Keratinocyte (primary cell): ENCODE measurements around the gene COG4.

Source experiments
- EZH2 ChIP-seq: IDR thresholded peaks from one replicate; pipeline ENCODE4 v1.6.1; 2012; ENCODE audit warnings: inconsistent platforms, mild to moderate bottlenecking, low read length, moderate library complexity
- TF ChIP-seq, protein P1 (sequence below), 3 experiments: IDR thresholded peaks in 1 of 3; conservative IDR thresholded peaks in 1 of 3; optimal IDR thresholded peaks in 1 of 3; 2 replicates in 2 of 3; 3 replicates in 1 of 3; pipeline versions ENCODE3 to v1.5.1; 2011; ENCODE audit warnings: low read length in 3 of 3, mild to moderate bottlenecking in 3 of 3, moderate library complexity in 2 of 3, control low read depth in 1 of 3, inconsistent platforms in 1 of 3; ENCODE audit not compliant: insufficient read depth in 2 of 3; ENCODE audit errors: extremely low read depth in 1 of 3

DNA sequence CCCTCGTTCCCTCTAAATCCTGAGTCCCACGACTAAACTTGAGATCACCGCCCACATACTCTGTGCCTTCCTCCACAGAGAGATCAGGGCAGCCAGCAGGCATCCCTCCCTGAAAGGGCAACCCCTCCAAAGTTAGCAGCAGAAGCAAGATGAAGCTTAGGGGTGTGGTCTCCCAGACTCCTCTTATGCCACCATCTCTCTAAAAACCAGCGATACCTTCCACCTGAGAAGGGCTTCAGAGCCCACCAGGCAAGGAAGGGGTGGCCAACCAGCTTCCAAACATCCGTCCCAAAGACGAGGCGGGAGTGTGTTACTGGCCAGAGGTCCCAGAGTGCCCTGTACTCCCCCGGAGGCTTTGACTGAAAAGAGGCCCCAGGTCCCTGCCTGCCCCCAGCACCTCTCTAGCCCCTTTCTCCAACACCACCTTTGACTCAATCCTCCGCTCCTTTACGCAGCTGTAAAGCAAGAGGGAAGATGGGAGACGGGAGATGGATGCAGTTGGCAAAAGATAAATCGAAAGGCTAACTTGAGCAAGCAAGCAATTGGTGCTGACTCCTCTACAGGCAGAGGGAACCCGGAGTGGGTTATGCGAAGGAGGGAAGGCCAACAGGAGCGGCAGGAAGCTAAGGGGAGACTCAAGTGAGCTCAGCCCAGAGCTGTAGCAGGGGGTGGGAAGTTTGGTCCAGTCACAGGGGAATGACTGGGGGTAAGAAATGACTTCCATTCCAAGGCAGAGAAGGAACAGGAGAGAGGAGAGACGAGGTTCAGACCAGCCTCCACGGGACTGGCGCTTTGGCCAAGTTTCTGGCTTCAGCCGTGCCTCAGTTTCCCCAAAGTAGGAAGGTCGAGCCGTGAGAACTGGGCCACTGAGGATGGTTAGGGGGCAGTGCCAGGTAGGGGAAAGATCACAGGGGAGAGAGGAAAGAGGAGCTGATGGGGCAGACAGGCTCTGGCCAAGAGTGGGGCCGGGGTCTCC lies 85.5 kb downstream of the COG4 start:
- TF ChIP-seq, protein P1, sequence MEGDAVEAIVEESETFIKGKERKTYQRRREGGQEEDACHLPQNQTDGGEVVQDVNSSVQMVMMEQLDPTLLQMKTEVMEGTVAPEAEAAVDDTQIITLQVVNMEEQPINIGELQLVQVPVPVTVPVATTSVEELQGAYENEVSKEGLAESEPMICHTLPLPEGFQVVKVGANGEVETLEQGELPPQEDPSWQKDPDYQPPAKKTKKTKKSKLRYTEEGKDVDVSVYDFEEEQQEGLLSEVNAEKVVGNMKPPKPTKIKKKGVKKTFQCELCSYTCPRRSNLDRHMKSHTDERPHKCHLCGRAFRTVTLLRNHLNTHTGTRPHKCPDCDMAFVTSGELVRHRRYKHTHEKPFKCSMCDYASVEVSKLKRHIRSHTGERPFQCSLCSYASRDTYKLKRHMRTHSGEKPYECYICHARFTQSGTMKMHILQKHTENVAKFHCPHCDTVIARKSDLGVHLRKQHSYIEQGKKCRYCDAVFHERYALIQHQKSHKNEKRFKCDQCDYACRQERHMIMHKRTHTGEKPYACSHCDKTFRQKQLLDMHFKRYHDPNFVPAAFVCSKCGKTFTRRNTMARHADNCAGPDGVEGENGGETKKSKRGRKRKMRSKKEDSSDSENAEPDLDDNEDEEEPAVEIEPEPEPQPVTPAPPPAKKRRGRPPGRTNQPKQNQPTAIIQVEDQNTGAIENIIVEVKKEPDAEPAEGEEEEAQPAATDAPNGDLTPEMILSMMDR (optimal IDR thresholded peaks at IDR 0.05 in 1 of 3, IDR thresholded peaks at IDR 0.05 in 1 of 3, conservative IDR thresholded peaks at IDR 0.05 in 1 of 3; ENCODE audit: extremely low read depth in 1 of 3, insufficient read depth in 2 of 3, low read length in 3 of 3): no peak
- no peak for TF ChIP-seq EZH2
